LNCAP (cell line): ENCODE measurements around the gene CPXM1.

Experiments
- CTCF ChIP-seq: fragments of 450-650 bp; IDR thresholded peaks from 2 replicates; pipeline ENCODE4 v1.5.1; 2017; ENCODE audit warnings: mild to moderate bottlenecking

Gene CPXM1

GRCh38 chr20:2795451-2795850, 5.0 kb downstream of the CPXM1 start:
- no peak for TF ChIP-seq CTCF

GRCh38 chr20:2794866-2795447, 5.5 kb downstream of the CPXM1 start:
- no peak for TF ChIP-seq CTCF

- no peak for TF ChIP-seq CTCF
These were observed 6.2 kb downstream of the CPXM1 start for GRCh38 chr20:2794202-2794748.

GRCh38 chr20:2793471-2793870, 7.0 kb downstream of the CPXM1 start:
- no peak for TF ChIP-seq CTCF

GRCh38 chr20:2783908-2784566, 16.4 kb downstream of the CPXM1 start:
- no peak for TF ChIP-seq CTCF

- TF ChIP-seq CTCF: 0 out of 2 replicates have a peak, but pooled peaks have one; percentile 11
These were observed 19.5 kb downstream of the CPXM1 start for GRCh38 chr20:2780948-2781347.

- no peak for TF ChIP-seq CTCF
These were observed 21.7 kb downstream of the CPXM1 start for GRCh38 chr20:2778602-2779321.
